Measurements from ENCODE around the gene C1orf198. TPM values are rescaled to one million over a fixed set of nuclear protein-coding genes. Genes with fewer than 3 reads are reported as not detected.

The C1orf198 gene
- total RNA-seq, 1 donor from 2014 or later, result 54.5 TPM

DNA sequence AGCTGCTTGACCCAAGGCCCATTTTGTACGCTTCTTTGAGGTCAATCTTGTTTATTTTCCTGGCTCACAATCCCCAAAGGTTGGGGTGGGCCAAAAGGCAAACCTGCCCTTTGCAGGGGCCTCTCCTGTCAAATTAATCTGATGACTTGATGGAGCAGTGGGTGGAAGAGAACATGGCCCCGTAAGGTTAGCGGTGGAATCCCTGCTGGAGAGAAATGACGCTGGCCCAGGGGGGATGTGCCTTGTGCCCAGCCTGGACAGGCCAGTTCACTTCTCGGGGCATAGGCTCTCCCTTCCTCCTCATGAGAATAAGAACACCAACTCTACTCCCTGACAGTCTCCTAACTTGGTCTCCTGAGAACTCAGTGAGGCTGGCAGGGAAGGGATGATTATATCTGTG is 40.5 kb downstream of the C1orf198 start:
- no peak overlapping the region for H3K4me3 ChIP-seq (ENCODE audit: low read depth, low read length)
- no peak for DNase-seq (ENCODE audit: low read depth)
- TF ChIP-seq, protein P1, sequence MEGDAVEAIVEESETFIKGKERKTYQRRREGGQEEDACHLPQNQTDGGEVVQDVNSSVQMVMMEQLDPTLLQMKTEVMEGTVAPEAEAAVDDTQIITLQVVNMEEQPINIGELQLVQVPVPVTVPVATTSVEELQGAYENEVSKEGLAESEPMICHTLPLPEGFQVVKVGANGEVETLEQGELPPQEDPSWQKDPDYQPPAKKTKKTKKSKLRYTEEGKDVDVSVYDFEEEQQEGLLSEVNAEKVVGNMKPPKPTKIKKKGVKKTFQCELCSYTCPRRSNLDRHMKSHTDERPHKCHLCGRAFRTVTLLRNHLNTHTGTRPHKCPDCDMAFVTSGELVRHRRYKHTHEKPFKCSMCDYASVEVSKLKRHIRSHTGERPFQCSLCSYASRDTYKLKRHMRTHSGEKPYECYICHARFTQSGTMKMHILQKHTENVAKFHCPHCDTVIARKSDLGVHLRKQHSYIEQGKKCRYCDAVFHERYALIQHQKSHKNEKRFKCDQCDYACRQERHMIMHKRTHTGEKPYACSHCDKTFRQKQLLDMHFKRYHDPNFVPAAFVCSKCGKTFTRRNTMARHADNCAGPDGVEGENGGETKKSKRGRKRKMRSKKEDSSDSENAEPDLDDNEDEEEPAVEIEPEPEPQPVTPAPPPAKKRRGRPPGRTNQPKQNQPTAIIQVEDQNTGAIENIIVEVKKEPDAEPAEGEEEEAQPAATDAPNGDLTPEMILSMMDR (conservative IDR thresholded peaks at IDR 0.05; ENCODE audit: low read depth, low read length), result no peak

- no peak overlapping the region for H3K4me3 ChIP-seq (ENCODE audit: low read depth, low read length)
- DNase-seq (ENCODE audit: low read depth), result peak; percentile 64
- TF ChIP-seq, protein P1 (conservative IDR thresholded peaks at IDR 0.05; ENCODE audit: low read depth, low read length), result no peak
Observed at GRCh38 chr1:230827081-230827681, 41.1 kb downstream of the C1orf198 start.

GRCh38 chr1:230826166-230826875 is 42.0 kb downstream of the C1orf198 start:
- no peak overlapping the region for H3K4me3 ChIP-seq (ENCODE audit: low read depth, low read length)
- TF ChIP-seq, protein P1 (conservative IDR thresholded peaks at IDR 0.05; ENCODE audit: low read depth, low read length), result no peak
- DNase-seq (ENCODE audit: low read depth), result no peak

DNA sequence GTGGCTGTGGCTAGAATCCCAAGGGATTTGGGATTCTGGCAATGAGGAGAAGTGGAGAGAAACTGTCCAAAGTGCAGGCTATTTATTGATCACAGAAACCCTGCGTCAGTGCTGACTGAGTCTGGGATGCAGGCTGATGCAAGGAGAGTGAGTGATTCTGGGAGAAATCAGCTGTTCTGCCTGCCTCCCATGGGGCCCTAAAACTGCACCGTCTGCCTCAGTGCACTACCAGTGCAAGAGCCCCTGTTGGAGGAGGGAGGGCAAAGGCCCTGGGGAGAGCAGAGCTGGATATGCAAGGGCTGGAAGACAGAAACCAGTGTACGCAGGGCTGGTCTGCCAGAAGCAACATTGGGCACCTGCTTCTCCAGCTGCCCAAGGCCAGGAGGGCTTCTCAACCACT is 42.6 kb downstream of the C1orf198 start:
- TF ChIP-seq, protein P1 (conservative IDR thresholded peaks at IDR 0.05; ENCODE audit: low read depth, low read length), result no peak
- H3K4me3 ChIP-seq (ENCODE audit: low read depth, low read length), result no peak overlapping the region
- DNase-seq (ENCODE audit: low read depth), result no peak

GRCh38 chr1:230824919-230825721 is 43.2 kb downstream of the C1orf198 start:
- TF ChIP-seq, protein P1 (conservative IDR thresholded peaks at IDR 0.05; ENCODE audit: low read depth, low read length), result no peak
- peak; percentile 46 for DNase-seq (ENCODE audit: low read depth)
- no peak overlapping the region for H3K4me3 ChIP-seq (ENCODE audit: low read depth, low read length)

GRCh38 chr1:230824551-230824918 is 43.8 kb downstream of the C1orf198 start:
- H3K4me3 ChIP-seq (ENCODE audit: low read depth, low read length), result no peak overlapping the region
- TF ChIP-seq, protein P1 (conservative IDR thresholded peaks at IDR 0.05; ENCODE audit: low read depth, low read length), result no peak
- DNase-seq (ENCODE audit: low read depth), result no peak

Measured in epithelial cell of proximal tubule (primary cell).